Tibial nerve (tissue), 3 donors: Measurements from ENCODE around the gene TJAP1.

Source experiments
- POLR2A ChIP-seq, 2 donors: fragments of 450-650 bp; IDR thresholded peaks; one replicate each; pipeline ENCODE4 v1.6.1; 2017; ENCODE audit warnings: antibody characterized with exemption in 2 of 2, mild to moderate bottlenecking in 2 of 2, moderate library complexity in 2 of 2
- TF ChIP-seq, protein P1 (sequence below), 5 experiments: fragments of 200-600 bp in 3 of 5; fragments of 450-650 bp in 2 of 5; sonication (generic) in 3 of 5; IDR thresholded peaks; one replicate each; pipeline ENCODE4 v1.5.1; 2016 to 2019; ENCODE audit warnings: antibody characterized with exemption in 5 of 5, mild to moderate bottlenecking in 3 of 5, moderate library complexity in 2 of 5

DNA sequence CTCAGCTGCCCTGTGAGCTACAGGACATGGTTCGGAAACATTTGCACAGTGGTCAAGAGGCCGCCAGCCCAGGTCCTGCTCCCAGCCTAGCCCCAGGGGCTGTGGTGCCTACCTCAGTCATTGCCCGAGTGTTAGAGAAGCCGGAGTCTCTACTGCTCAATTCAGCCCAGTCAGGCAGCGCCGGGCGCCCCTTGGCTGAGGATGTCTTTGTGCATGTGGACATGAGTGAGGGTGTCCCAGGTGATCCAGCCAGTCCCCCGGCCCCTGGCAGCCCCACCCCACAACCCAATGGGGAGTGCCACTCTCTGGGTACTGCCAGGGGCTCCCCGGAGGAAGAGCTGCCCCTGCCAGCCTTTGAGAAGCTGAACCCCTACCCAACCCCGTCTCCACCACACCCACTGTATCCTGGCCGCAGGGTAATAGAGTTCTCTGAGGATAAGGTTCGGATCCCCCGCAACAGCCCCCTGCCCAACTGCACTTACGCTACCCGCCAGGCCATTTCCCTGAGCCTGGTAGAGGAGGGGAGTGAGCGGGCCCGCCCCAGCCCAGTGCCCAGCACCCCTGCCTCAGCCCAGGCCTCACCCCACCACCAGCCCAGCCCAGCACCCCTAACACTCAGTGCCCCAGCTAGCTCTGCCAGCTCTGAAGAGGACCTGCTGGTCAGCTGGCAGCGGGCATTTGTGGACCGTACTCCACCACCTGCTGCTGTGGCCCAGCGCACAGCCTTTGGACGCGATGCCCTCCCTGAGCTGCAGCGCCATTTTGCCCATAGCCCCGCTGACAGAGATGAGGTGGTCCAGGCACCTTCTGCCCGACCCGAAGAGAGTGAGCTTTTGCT, 27.6 kb downstream of the TJAP1 start:
- no peak for TF ChIP-seq POLR2A (IDR thresholded peaks at IDR 0.05)
- TF ChIP-seq, protein P1, sequence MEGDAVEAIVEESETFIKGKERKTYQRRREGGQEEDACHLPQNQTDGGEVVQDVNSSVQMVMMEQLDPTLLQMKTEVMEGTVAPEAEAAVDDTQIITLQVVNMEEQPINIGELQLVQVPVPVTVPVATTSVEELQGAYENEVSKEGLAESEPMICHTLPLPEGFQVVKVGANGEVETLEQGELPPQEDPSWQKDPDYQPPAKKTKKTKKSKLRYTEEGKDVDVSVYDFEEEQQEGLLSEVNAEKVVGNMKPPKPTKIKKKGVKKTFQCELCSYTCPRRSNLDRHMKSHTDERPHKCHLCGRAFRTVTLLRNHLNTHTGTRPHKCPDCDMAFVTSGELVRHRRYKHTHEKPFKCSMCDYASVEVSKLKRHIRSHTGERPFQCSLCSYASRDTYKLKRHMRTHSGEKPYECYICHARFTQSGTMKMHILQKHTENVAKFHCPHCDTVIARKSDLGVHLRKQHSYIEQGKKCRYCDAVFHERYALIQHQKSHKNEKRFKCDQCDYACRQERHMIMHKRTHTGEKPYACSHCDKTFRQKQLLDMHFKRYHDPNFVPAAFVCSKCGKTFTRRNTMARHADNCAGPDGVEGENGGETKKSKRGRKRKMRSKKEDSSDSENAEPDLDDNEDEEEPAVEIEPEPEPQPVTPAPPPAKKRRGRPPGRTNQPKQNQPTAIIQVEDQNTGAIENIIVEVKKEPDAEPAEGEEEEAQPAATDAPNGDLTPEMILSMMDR (IDR thresholded peaks at IDR 0.05), result no peak
